GM10266 (cell line): Measurements from ENCODE around the gene SPAAR.

Experiments
- DNase-seq: peaks from one replicate; pipeline ENCODE4 v3.0.0; 2012; ENCODE audit errors: extremely low spot score
- TF ChIP-seq, protein P1 (sequence below): IDR thresholded peaks from 2 replicates; pipeline ENCODE4 v1.5.1; 2012; ENCODE audit warnings: mild to moderate bottlenecking, low read depth; ENCODE audit not compliant: control insufficient read depth, insufficient read depth; ENCODE audit errors: missing control alignments

The SPAAR gene, protein sequence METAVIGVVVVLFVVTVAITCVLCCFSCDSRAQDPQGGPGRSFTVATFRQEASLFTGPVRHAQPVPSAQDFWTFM

DNA sequence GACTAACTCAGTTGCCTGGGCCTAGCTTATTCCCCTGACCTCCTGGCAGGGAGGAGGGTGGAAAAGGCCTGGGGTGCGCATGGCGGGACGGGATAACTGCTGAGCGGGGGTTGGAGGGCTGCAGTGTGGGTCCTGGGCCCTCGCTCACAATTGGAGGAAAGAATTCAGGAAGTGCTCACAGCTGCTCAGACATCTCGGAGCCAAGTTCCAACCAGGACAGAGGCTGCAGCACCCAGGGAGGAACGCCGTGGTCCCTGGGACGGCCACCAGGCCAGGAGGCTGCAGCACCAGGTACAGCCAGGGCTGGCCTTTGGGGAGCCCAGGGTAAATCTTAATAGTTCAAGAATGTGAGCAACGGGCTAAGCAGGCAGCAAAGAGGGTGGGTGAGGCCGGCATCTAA is at the start of gene SPAAR:
Gene SPAAR (plus strand): TSS at position 217 of the 400 bp plus-strand sequence. CDS start 974 bp downstream, outside the sequence.
- DNase-seq, result no peak
- TF ChIP-seq, protein P1, sequence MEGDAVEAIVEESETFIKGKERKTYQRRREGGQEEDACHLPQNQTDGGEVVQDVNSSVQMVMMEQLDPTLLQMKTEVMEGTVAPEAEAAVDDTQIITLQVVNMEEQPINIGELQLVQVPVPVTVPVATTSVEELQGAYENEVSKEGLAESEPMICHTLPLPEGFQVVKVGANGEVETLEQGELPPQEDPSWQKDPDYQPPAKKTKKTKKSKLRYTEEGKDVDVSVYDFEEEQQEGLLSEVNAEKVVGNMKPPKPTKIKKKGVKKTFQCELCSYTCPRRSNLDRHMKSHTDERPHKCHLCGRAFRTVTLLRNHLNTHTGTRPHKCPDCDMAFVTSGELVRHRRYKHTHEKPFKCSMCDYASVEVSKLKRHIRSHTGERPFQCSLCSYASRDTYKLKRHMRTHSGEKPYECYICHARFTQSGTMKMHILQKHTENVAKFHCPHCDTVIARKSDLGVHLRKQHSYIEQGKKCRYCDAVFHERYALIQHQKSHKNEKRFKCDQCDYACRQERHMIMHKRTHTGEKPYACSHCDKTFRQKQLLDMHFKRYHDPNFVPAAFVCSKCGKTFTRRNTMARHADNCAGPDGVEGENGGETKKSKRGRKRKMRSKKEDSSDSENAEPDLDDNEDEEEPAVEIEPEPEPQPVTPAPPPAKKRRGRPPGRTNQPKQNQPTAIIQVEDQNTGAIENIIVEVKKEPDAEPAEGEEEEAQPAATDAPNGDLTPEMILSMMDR, result no peak

DNA sequence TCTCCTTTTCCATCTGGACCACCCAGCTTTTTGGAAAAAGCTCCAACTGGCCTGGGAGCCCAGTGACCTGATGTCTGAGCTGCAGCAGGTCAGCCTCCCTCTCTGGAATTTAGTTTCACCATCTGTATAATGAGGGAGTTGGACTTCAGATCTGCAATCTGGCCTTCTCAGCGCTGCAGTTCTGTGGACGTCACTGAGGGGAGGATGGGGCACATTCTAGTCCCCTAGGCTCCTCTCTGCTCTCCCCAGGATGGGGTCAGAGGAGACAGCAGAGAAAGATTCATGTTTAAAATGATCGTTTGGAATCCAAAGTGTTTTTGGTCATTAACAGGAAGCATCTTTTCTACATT is 49.3 kb upstream of the SPAAR start:
- TF ChIP-seq, protein P1, result no peak
- DNase-seq, result no peak

DNA sequence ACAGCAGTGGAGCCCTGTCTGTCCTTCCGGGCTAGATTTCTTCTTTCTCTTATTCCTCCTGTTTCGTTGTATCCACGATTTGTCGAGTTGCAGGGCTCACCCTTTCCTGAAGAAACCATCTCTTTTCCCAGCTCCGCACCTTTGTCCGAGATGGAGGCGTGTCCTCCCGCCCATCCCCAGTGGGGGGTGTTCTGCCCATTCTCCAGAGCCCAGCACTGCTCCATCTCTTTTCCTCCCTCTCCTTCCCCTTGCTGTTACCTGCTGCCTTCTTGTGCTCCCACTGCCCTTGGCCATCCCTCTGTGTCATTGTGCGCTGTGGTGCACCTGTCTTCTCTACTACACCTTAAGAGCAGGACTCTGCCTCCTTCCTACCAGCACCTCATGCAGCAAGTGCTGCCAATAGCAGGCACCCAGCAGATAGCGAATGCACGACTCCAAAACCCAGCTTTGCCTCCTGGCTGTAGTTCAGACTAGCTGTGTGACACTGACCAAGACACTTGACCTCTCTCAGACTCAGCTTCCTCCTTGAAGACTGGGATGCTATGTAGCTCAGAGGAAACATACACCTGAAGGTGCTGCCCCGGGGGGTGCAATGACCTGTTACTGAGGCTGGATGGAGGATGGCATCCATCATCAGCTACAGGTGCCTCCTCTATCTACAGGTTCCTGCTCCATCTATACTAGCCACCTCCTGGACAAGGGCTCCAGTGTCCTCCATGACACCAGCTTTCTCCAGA is 48.0 kb upstream of the SPAAR start:
- TF ChIP-seq, protein P1, result no peak
- DNase-seq, result no peak

DNA sequence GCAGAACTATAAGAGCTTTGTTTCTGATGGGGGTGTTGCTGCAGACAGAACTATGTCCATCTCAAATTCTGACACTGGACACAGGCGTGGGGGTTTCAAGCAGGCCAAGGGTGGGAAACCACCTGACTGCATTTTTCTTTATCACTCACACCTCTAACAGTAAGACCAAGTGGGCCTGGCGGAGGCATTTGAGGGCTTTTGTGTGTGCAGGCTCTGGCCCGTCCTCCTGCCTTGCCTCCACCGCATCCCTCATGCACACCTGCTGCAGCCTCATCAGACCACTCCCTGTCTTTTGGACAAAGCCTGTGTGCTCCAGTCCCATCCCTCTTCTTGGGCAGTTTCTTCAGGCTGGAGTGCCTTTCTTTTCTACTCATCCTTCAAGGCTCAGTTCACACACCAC is 47.0 kb upstream of the SPAAR start:
- TF ChIP-seq, protein P1, result no peak
- no peak for DNase-seq

DNA sequence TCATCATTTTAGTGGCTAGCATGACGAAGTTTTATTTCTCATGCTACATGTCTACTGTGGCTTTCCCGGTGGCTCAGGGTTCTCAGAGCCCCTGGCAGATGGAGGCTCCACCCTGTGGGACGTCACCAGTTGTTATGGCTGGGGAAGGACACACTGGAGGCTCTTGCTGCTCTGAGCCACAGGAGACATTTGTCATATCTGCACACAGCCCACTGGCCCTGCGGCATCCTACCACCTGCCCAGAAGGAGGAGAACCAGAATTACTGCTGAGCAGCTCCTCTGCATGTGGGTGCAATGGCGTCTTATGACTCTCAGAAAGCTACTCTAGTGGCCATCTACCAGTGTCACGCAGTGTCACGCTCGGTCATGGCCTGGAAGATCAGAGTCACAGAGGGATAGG is 45.7 kb upstream of the SPAAR start:
- TF ChIP-seq, protein P1, result no peak
- DNase-seq, result no peak

DNA sequence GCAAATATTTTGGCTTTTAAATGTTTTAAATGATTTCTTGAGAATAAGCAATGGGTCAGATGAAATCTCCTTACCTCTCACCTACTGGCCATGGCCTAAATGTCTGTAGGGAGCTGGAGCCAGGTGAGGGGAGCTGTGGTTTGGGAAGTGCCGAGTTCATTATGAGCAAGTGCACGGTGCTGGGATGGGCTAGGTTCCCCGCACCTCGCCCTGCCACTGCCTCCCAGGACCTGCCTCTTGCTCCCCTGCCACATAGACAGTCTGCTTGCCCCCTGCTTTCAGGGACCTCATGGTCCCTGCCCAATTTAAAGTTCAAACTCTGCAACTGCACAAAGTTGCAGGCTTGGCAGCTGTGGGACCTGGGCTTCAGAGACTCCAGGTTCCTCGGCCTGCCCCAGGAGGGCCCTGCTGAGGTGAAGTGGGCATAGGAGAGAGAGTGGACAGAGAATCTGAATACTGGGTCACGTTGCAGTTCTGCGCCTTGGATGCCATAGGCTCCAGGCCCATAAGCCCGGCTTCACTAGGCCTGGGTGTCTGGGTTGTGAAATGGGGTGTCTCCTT is 44.5 kb upstream of the SPAAR start:
- no peak for DNase-seq
- TF ChIP-seq, protein P1, result no peak

DNA sequence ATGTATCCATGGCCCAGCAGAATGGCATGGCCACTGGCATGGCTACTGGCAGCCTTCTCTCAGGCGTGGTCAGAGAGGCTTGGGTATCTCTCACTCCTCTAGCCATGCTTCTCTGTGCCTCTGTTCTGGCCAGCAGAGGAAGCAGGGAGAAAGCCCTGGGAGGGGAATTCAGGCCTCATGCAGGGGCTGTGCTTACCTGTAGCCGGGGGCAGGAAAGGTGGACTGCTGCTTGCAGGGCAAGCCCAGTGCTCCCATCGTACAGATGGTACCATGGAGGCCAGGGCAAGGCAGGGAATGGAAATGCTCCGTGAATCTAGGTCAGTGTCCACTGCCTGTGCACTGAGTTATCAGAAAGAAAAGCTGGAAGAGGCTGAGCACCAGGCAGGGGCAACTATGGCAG is 41.8 kb upstream of the SPAAR start:
- TF ChIP-seq, protein P1, result no peak
- DNase-seq, result no peak
